Measurements from ENCODE around the gene KCNJ12.

DNA sequence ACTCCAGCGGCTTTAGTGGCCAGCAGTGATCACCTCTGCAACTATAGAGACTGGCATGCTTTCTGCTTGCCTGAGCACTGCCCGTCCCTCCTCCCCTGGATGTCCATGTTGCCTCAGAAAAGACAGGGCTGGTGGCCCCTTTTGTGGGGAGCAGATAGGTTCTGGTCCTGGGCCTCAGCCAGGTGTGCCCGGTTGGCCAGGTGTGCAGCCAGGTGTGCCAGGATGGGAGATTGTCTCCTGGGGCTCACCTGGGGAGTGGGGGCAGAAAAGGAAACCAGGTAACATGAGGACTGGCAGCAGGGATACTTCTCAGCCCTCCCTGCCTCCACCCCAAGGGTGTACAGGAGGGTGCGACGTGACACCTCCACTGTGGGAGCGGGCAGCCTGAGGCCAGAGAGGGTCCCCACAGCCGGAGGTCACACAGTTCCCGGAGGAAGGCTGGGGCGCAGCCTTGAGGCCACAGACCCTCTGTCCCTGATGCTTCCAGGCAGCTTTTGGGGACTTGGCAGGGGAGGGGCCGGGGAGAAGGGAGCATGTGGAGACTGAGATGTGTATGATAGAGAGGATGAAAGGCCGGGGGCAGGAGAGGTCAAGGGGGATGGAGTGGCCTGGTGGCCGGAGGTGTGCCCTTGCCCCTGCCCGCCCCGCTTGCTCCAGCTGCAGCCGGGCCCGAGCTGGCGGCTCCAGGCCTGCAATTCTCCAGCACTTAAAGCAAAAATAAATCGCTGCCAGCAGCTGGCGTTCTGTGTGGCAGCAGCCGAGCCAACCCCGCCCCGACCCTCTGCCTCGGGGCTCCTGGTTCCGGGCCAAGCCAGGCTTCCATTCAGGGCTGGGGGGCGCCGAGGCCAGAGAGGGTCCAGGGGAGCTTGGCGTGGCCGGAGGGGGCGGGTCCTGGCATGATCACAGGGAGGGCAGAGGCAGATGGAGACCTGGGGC, 6.7 kb downstream of the KCNJ12 start:
- TF ChIP-seq, protein P1, sequence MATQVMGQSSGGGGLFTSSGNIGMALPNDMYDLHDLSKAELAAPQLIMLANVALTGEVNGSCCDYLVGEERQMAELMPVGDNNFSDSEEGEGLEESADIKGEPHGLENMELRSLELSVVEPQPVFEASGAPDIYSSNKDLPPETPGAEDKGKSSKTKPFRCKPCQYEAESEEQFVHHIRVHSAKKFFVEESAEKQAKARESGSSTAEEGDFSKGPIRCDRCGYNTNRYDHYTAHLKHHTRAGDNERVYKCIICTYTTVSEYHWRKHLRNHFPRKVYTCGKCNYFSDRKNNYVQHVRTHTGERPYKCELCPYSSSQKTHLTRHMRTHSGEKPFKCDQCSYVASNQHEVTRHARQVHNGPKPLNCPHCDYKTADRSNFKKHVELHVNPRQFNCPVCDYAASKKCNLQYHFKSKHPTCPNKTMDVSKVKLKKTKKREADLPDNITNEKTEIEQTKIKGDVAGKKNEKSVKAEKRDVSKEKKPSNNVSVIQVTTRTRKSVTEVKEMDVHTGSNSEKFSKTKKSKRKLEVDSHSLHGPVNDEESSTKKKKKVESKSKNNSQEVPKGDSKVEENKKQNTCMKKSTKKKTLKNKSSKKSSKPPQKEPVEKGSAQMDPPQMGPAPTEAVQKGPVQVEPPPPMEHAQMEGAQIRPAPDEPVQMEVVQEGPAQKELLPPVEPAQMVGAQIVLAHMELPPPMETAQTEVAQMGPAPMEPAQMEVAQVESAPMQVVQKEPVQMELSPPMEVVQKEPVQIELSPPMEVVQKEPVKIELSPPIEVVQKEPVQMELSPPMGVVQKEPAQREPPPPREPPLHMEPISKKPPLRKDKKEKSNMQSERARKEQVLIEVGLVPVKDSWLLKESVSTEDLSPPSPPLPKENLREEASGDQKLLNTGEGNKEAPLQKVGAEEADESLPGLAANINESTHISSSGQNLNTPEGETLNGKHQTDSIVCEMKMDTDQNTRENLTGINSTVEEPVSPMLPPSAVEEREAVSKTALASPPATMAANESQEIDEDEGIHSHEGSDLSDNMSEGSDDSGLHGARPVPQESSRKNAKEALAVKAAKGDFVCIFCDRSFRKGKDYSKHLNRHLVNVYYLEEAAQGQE (IDR thresholded peaks at IDR 0.05; ENCODE audit: insufficient read depth in 1 of 2, low read depth in 2 of 2, low read length in 2 of 2), result no peak
- no peak for TF ChIP-seq POLR2AphosphoS5 (IDR thresholded peaks at IDR 0.05; ENCODE audit: low read depth, low read length)
- no peak for TF ChIP-seq TAF1 (IDR thresholded peaks at IDR 0.05; ENCODE audit: borderline replicate concordance, insufficient read depth, low read length)
- no peak for TF ChIP-seq SIN3A (IDR thresholded peaks at IDR 0.05; ENCODE audit: borderline replicate concordance, insufficient read depth, low read length)
- no peak for TF ChIP-seq FOXP2 (optimal IDR thresholded peaks at IDR 0.05; ENCODE audit: borderline replicate concordance, extremely low read depth, extremely low read length, insufficient read depth)

All from PFSK-1 (cell line).